GM19452 (cell line): ENCODE results near the gene HOATZ.

ENCODE experiments used
- ATAC-seq: cut with Tn5 transposase; IDR thresholded peaks from one replicate; pipeline ENCODE4 v1.9.1; 2021; ENCODE audit not compliant: unreplicated experiment

The HOATZ gene

GRCh38 chr11:111548525-111548924, 33.9 kb downstream of the HOATZ start:
- no peak for ATAC-seq

GRCh38 chr11:111549196-111549868, 34.8 kb downstream of the HOATZ start:
- no peak for ATAC-seq

GRCh38 chr11:111549869-111550203, 35.3 kb downstream of the HOATZ start:
- ATAC-seq: no peak

- no peak for ATAC-seq
Measured at GRCh38 chr11:111550258-111550657, 35.7 kb downstream of the HOATZ start.

- no peak for ATAC-seq
Measured at GRCh38 chr11:111554532-111554931, 40.0 kb downstream of the HOATZ start.

GRCh38 chr11:111555255-111555654, 40.7 kb downstream of the HOATZ start:
- ATAC-seq: no peak

- no peak for ATAC-seq
Measured at GRCh38 chr11:111557425-111558111, 43.0 kb downstream of the HOATZ start.

GRCh38 chr11:111559800-111560464, 45.4 kb downstream of the HOATZ start:
- ATAC-seq: no peak

- no peak for ATAC-seq
Measured at GRCh38 chr11:111560800-111561199, 46.2 kb downstream of the HOATZ start.

- ATAC-seq: no peak
Measured at GRCh38 chr11:111561306-111561705, 46.7 kb downstream of the HOATZ start.

- no peak for ATAC-seq
Measured at GRCh38 chr11:111561791-111562325, 47.3 kb downstream of the HOATZ start.

- ATAC-seq: no peak
Measured at GRCh38 chr11:111562692-111563389, 48.3 kb downstream of the HOATZ start.

- ATAC-seq: no peak
Measured at GRCh38 chr11:111565114-111565720, 50.6 kb downstream of the HOATZ start.

GRCh38 chr11:111566324-111566723, 51.7 kb downstream of the HOATZ start:
- ATAC-seq: no peak

- ATAC-seq: no peak
Measured at GRCh38 chr11:111569476-111569875, 54.9 kb downstream of the HOATZ start.

GRCh38 chr11:111570796-111571195, 56.2 kb downstream of the HOATZ start:
- ATAC-seq: no peak

- no peak for ATAC-seq
Measured at GRCh38 chr11:111571829-111572501, 57.4 kb downstream of the HOATZ start.

- ATAC-seq: no peak
Measured at GRCh38 chr11:111572581-111572980, 58.0 kb downstream of the HOATZ start.

GRCh38 chr11:111573821-111574249, 59.3 kb downstream of the HOATZ start:
- ATAC-seq: no peak
